HEK293 (cell line): ENCODE data around the gene CIRBP.

Experiments used
- BCL11A ChIP-seq: fragments of 450-650 bp; formaldehyde crosslinking; IDR thresholded peaks from 2 replicates; pipeline ENCODE4 v1.5.1; 2016; ENCODE audit warnings: low read depth, missing biosample characterization, missing genetic modification characterization
- HOXA7 ChIP-seq: sonication (generic); formaldehyde crosslinking; IDR thresholded peaks from 2 replicates; pipeline ENCODE4 v1.8.1; 2022; ENCODE audit warnings: missing genetic modification reagents, borderline replicate concordance
- SP3 ChIP-seq: fragments of 450-650 bp; formaldehyde crosslinking; IDR thresholded peaks from 2 replicates; pipeline ENCODE4 v1.5.1; 2016; ENCODE audit warnings: missing biosample characterization, missing genetic modification characterization
- ZBTB48 ChIP-seq: fragments of 450-650 bp; formaldehyde crosslinking; IDR thresholded peaks from 2 replicates; pipeline ENCODE4 v1.5.1; 2016; ENCODE audit warnings: missing biosample characterization, missing genetic modification characterization
- ZBTB7A ChIP-seq: fragments of 450-650 bp; formaldehyde crosslinking; IDR thresholded peaks from 2 replicates; pipeline ENCODE4 v1.5.1; 2016; ENCODE audit warnings: low read depth, missing biosample characterization, missing genetic modification characterization
- ZEB2 ChIP-seq: fragments of 450-650 bp; formaldehyde crosslinking; IDR thresholded peaks from 2 replicates; pipeline ENCODE4 v1.5.1; 2016; ENCODE audit warnings: missing biosample characterization, missing genetic modification characterization
- ZFP37 ChIP-seq: fragments of 450-650 bp; formaldehyde crosslinking; IDR thresholded peaks from 2 replicates; pipeline ENCODE4 v1.5.1; 2016; ENCODE audit warnings: missing biosample characterization, missing genetic modification characterization
- ZNF155 ChIP-seq: fragments of 450-650 bp; formaldehyde crosslinking; IDR thresholded peaks from 2 replicates; pipeline ENCODE4 v1.5.1; 2016; ENCODE audit warnings: missing biosample characterization, missing genetic modification characterization
- ZNF16 ChIP-seq: fragments of 450-650 bp; formaldehyde crosslinking; IDR thresholded peaks from 2 replicates; pipeline ENCODE4 v1.5.1; 2016; ENCODE audit warnings: low read depth, missing biosample characterization, missing genetic modification characterization
- ZNF175 ChIP-seq: fragments of 450-650 bp; formaldehyde crosslinking; IDR thresholded peaks from 2 replicates; pipeline ENCODE4 v1.5.1; 2016; ENCODE audit warnings: missing biosample characterization, missing genetic modification characterization
- ZNF184 ChIP-seq: fragments of 450-650 bp; IDR thresholded peaks from 2 replicates; pipeline ENCODE4 v1.5.1; 2018; ENCODE audit warnings: missing biosample characterization, mild to moderate bottlenecking, missing genetic modification characterization
- ZNF211 ChIP-seq: fragments of 450-650 bp; formaldehyde crosslinking; IDR thresholded peaks from 2 replicates; pipeline ENCODE4 v1.5.1; 2016; ENCODE audit warnings: low read depth, missing biosample characterization, missing genetic modification characterization
- ZNF23 ChIP-seq: fragments of 450-650 bp; formaldehyde crosslinking; IDR thresholded peaks from 2 replicates; pipeline ENCODE4 v1.5.1; 2016; ENCODE audit warnings: missing biosample characterization, missing genetic modification characterization, borderline replicate concordance
- ZNF274 ChIP-seq, 2 experiments: fragments of 200-500 bp in 1 of 2; fragments of 450-650 bp in 1 of 2; sonication (Bioruptor generic) in 1 of 2; formaldehyde crosslinking in 1 of 2; IDR thresholded peaks; 2 replicates each; pipeline versions ENCODE4 v1.5.1 to v1.6.1; 2014 to 2016; ENCODE audit warnings: borderline replicate concordance in 1 of 2, inconsistent platforms in 1 of 2, low read length in 1 of 2, missing biosample characterization in 1 of 2, missing genetic modification characterization in 1 of 2
- ZNF529 ChIP-seq: fragments of 450-650 bp; formaldehyde crosslinking; IDR thresholded peaks from 2 replicates; pipeline ENCODE4 v1.5.1; 2017; ENCODE audit warnings: missing genetic modification characterization, missing biosample characterization; ENCODE audit not compliant: insufficient replicate concordance
- ZNF530 ChIP-seq: fragments of 450-650 bp; formaldehyde crosslinking; IDR thresholded peaks from 2 replicates; pipeline ENCODE4 v1.5.1; 2016; ENCODE audit warnings: low read depth, missing biosample characterization, missing genetic modification characterization
- ZNF600 ChIP-seq: fragments of 450-650 bp; formaldehyde crosslinking; IDR thresholded peaks from 2 replicates; pipeline ENCODE4 v1.5.1; 2016; ENCODE audit warnings: missing biosample characterization, missing genetic modification characterization
- ZNF837 ChIP-seq: fragments of 450-650 bp; formaldehyde crosslinking; IDR thresholded peaks from 2 replicates; pipeline ENCODE4 v1.5.1; 2016; ENCODE audit warnings: missing biosample characterization, missing genetic modification characterization
- ZSCAN30 ChIP-seq: fragments of 450-650 bp; IDR thresholded peaks from 2 replicates; pipeline ENCODE4 v1.5.1; 2018; ENCODE audit warnings: missing biosample characterization, mild to moderate bottlenecking, missing genetic modification characterization, moderate library complexity
- TF ChIP-seq, protein P1 (sequence below): fragments of 450-650 bp; formaldehyde crosslinking; IDR thresholded peaks from 2 replicates; pipeline ENCODE4 v1.5.1; 2016; ENCODE audit warnings: missing biosample characterization, missing genetic modification characterization
- TF ChIP-seq, protein P2 (sequence below): fragments of 450-650 bp; formaldehyde crosslinking; IDR thresholded peaks from 2 replicates; pipeline ENCODE4 v1.5.1; 2016; ENCODE audit warnings: missing biosample characterization, missing genetic modification characterization
- TF ChIP-seq, protein P3 (sequence below): fragments of 450-650 bp; formaldehyde crosslinking; IDR thresholded peaks from 2 replicates; pipeline ENCODE4 v1.5.1; 2017; ENCODE audit warnings: missing biosample characterization, mild to moderate bottlenecking, missing genetic modification characterization, moderate library complexity
- TF ChIP-seq, protein P4 (sequence below): fragments of 450-650 bp; formaldehyde crosslinking; IDR thresholded peaks from 2 replicates; pipeline ENCODE4 v1.5.1; 2016; ENCODE audit warnings: missing biosample characterization, missing genetic modification characterization
- TF ChIP-seq, protein P5 (sequence below): fragments of 450-650 bp; IDR thresholded peaks from 2 replicates; pipeline ENCODE4 v1.5.1; 2018; ENCODE audit warnings: missing biosample characterization, missing genetic modification characterization
- TF ChIP-seq, protein P6 (sequence below): fragments of 450-650 bp; formaldehyde crosslinking; IDR thresholded peaks from 2 replicates; pipeline ENCODE4 v1.5.1; 2016; ENCODE audit warnings: missing biosample characterization, missing genetic modification characterization

CIRBP gene

DNA sequence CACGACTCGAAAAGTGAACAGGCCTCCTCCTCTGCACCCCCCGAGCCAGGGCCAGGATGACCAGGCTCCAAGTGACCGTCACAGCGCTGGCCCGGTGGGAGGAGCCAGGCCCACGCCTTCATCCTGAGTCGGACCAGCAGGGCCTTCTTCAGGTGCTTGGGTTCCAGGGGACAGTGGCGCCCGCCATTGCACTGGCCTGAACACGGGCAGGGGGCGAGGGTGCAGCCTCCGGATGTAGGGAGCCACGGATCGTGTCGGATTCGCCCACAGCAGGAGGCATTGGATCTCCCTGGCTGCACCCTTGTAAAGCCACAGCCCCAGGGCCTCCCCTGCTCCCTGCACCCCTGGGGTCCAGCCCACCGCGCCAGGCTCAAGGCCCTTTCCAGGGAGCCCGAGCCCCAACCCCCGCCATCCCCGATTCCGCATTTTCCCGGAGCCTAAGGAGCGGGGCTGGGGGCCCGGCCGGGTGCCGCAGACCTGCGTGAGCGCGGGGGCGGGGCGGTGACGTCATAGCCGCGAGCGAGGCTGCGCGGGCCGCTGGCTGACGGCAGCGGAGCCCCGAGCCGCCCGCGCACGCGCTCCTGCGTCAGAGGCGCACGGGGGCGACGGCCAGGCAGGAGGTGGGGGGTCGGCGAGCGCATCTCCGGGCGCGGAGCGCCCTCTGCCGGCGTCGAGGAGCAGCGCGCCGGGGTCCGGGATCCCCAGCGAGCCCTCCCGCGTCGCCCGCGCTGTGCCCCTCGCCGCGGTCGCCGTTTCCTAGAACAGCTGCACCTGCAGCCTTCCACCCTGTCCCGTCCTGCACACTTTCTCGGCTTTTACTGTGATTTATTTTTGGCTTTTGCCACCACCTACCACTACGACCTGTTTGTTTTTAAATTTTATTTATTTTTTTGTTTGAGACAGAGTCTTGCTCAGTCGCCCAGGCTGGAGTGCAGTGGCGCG lies 29.1 kb upstream of the CIRBP start (continued):
- TF ChIP-seq, protein P1, sequence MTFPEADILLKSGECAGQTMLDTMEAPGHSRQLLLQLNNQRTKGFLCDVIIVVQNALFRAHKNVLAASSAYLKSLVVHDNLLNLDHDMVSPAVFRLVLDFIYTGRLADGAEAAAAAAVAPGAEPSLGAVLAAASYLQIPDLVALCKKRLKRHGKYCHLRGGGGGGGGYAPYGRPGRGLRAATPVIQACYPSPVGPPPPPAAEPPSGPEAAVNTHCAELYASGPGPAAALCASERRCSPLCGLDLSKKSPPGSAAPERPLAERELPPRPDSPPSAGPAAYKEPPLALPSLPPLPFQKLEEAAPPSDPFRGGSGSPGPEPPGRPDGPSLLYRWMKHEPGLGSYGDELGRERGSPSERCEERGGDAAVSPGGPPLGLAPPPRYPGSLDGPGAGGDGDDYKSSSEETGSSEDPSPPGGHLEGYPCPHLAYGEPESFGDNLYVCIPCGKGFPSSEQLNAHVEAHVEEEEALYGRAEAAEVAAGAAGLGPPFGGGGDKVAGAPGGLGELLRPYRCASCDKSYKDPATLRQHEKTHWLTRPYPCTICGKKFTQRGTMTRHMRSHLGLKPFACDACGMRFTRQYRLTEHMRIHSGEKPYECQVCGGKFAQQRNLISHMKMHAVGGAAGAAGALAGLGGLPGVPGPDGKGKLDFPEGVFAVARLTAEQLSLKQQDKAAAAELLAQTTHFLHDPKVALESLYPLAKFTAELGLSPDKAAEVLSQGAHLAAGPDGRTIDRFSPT = peak; percentile 74
- no peak for TF ChIP-seq ZBTB7A (tag by site-specific recombination)
- TF ChIP-seq ZNF175 (tag by site-specific recombination) = no peak
- peak; percentile 19; the same call in 1 of the 2 replicates for TF ChIP-seq ZNF184 (tag by site-specific recombination)
- peak; percentile 67; the same call in 1 of the 2 replicates for TF ChIP-seq ZBTB48 (tag by site-specific recombination)
- TF ChIP-seq ZNF274 (IDR thresholded peaks at IDR 0.05; ENCODE audit: low read length) = no peak
- TF ChIP-seq ZNF274 (tag by site-specific recombination; IDR thresholded peaks at IDR 0.05; ENCODE audit: borderline replicate concordance) = no peak
- TF ChIP-seq, protein P2, sequence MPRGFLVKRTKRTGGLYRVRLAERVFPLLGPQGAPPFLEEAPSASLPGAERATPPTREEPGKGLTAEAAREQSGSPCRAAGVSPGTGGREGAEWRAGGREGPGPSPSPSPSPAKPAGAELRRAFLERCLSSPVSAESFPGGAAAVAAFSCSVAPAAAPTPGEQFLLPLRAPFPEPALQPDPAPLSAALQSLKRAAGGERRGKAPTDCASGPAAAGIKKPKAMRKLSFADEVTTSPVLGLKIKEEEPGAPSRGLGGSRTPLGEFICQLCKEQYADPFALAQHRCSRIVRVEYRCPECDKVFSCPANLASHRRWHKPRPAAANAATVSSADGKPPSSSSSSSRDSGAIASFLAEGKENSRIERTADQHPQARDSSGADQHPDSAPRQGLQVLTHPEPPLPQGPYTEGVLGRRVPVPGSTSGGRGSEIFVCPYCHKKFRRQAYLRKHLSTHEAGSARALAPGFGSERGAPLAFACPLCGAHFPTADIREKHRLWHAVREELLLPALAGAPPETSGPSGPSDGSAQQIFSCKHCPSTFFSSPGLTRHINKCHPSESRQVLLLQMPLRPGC (tag by site-specific recombination) = no peak
- TF ChIP-seq SP3 (tag by site-specific recombination) = peak; percentile 37; the same call in 1 of the 2 replicates
- peak; percentile 84 for TF ChIP-seq ZSCAN30 (tag by site-specific recombination)
- TF ChIP-seq ZFP37 (tag by site-specific recombination) = no peak
- TF ChIP-seq ZNF837 = no peak
- TF ChIP-seq ZNF155 (tag by site-specific recombination) = no peak
- TF ChIP-seq BCL11A (tag by site-specific recombination) = peak; percentile 47; the same call in 1 of the 2 replicates
- TF ChIP-seq, protein P3, sequence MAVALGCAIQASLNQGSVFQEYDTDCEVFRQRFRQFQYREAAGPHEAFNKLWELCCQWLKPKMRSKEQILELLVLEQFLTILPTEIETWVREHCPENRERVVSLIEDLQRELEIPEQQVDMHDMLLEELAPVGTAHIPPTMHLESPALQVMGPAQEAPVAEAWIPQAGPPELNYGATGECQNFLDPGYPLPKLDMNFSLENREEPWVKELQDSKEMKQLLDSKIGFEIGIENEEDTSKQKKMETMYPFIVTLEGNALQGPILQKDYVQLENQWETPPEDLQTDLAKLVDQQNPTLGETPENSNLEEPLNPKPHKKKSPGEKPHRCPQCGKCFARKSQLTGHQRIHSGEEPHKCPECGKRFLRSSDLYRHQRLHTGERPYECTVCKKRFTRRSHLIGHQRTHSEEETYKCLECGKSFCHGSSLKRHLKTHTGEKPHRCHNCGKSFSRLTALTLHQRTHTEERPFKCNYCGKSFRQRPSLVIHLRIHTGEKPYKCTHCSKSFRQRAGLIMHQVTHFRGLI (tag by site-specific recombination) = no peak
- no peak for TF ChIP-seq HOXA7 (CRISPR knock-in tag)
- no peak for TF ChIP-seq ZNF211 (tag by site-specific recombination)
- TF ChIP-seq, protein P4, sequence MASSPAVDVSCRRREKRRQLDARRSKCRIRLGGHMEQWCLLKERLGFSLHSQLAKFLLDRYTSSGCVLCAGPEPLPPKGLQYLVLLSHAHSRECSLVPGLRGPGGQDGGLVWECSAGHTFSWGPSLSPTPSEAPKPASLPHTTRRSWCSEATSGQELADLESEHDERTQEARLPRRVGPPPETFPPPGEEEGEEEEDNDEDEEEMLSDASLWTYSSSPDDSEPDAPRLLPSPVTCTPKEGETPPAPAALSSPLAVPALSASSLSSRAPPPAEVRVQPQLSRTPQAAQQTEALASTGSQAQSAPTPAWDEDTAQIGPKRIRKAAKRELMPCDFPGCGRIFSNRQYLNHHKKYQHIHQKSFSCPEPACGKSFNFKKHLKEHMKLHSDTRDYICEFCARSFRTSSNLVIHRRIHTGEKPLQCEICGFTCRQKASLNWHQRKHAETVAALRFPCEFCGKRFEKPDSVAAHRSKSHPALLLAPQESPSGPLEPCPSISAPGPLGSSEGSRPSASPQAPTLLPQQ (tag by site-specific recombination) = no peak
- no peak for TF ChIP-seq ZNF23 (tag by site-specific recombination)
- TF ChIP-seq ZNF529 (tag by site-specific recombination) = no peak
- TF ChIP-seq, protein P5, sequence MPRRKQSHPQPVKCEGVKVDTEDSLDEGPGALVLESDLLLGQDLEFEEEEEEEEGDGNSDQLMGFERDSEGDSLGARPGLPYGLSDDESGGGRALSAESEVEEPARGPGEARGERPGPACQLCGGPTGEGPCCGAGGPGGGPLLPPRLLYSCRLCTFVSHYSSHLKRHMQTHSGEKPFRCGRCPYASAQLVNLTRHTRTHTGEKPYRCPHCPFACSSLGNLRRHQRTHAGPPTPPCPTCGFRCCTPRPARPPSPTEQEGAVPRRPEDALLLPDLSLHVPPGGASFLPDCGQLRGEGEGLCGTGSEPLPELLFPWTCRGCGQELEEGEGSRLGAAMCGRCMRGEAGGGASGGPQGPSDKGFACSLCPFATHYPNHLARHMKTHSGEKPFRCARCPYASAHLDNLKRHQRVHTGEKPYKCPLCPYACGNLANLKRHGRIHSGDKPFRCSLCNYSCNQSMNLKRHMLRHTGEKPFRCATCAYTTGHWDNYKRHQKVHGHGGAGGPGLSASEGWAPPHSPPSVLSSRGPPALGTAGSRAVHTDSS (tag by site-specific recombination) = no peak; the same call in 1 of the 2 replicates
- TF ChIP-seq, protein P6, sequence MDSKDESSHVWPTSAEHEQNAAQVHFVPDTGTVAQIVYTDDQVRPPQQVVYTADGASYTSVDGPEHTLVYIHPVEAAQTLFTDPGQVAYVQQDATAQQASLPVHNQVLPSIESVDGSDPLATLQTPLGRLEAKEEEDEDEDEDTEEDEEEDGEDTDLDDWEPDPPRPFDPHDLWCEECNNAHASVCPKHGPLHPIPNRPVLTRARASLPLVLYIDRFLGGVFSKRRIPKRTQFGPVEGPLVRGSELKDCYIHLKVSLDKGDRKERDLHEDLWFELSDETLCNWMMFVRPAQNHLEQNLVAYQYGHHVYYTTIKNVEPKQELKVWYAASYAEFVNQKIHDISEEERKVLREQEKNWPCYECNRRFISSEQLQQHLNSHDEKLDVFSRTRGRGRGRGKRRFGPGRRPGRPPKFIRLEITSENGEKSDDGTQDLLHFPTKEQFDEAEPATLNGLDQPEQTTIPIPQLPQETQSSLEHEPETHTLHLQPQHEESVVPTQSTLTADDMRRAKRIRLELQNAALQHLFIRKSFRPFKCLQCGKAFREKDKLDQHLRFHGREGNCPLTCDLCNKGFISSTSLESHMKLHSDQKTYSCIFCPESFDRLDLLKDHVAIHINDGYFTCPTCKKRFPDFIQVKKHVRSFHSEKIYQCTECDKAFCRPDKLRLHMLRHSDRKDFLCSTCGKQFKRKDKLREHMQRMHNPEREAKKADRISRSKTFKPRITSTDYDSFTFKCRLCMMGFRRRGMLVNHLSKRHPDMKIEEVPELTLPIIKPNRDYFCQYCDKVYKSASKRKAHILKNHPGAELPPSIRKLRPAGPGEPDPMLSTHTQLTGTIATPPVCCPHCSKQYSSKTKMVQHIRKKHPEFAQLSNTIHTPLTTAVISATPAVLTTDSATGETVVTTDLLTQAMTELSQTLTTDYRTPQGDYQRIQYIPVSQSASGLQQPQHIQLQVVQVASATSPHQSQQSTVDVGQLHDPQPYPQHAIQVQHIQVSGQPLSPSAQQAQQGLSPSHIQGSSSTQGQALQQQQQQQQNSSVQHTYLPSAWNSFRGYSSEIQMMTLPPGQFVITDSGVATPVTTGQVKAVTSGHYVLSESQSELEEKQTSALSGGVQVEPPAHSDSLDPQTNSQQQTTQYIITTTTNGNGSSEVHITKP (tag by site-specific recombination) = 0 out of 2 replicates have a peak, but pooled peaks have one; percentile 22
- TF ChIP-seq ZNF16 (tag by site-specific recombination) = no peak
- TF ChIP-seq ZNF530 (tag by site-specific recombination) = no peak
- peak; percentile 79 for TF ChIP-seq ZNF600 (tag by site-specific recombination)
- peak; percentile 81 for TF ChIP-seq ZEB2
